ENCODE data around the gene MADD. TPM values are rescaled to one million over a fixed set of nuclear protein-coding genes. Genes with fewer than 3 reads are reported as not detected.

The MADD gene
- polyA plus RNA-seq, 1 donor from 2014 or later: 66.9 TPM

DNA sequence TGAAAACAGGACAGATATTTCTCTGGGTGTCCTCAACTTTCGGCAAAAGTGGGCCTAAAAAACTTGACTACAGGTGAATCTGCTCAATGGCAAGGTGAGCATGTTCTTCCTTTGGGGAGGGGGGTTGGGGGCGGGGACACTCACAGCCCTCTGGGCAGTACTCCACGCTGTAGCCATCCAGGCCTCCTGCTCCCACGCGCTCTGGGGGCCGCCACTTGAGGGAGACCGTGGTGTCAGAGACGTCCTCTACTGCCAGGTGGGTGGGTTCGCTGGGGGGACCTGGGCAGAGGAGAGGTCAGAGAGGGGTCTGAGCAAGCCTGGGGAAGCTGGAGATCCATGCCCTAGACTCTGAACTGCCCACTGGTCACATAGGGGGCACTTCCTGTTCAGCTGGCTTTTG is 65.8 kb downstream of the MADD start:
- TF ChIP-seq TAF1 (IDR thresholded peaks at IDR 0.05; ENCODE audit: low read depth) (no peak), EP300 (conservative IDR thresholded peaks at IDR 0.05; ENCODE audit: poor library complexity, severe bottlenecking) (no peak), MXI1 (conservative IDR thresholded peaks at IDR 0.05; ENCODE audit: poor library complexity, severe bottlenecking) (no peak), SMC3 (conservative IDR thresholded peaks at IDR 0.05; ENCODE audit: poor library complexity) (no peak), POLR2AphosphoS5 (IDR thresholded peaks at IDR 0.05) (no peak), EZH2 (IDR thresholded peaks at IDR 0.05; ENCODE audit: borderline replicate concordance, insufficient read depth, low read length, poor library complexity, severe bottlenecking) (no peak)
- no peaks in the 10 kb centered on the region for H3K9me3 ChIP-seq (ENCODE audit: low read length)
- no peaks in the 10 kb centered on the region for H4K20me1 ChIP-seq (ENCODE audit: insufficient read depth)
- H3K36me3 ChIP-seq (ENCODE audit: insufficient read depth, low read length): no peaks in the 10 kb centered on the region
- H3K4me2 ChIP-seq (ENCODE audit: low read length): no peak overlapping the region
- H3K27me3 ChIP-seq (ENCODE audit: insufficient read depth, low read depth, low read length): no peaks in the 10 kb centered on the region
- H3F3A ChIP-seq (ENCODE audit: insufficient read depth, low read length, poor library complexity, severe bottlenecking): no peaks in the 10 kb centered on the region
- no peak overlapping the region for H3K4me3 ChIP-seq (ENCODE audit: low read length)
- H2AFZ ChIP-seq (ENCODE audit: low read depth, low read length): no peak overlapping the region
- no peak overlapping the region for H3K9ac ChIP-seq (ENCODE audit: low read length)
- H3K79me2 ChIP-seq (replicated peaks; ENCODE audit: insufficient read depth, low read length): no peaks in the 10 kb centered on the region
- no peak overlapping the region for H3K27ac ChIP-seq (ENCODE audit: low read length)
- H3K9me2 ChIP-seq (ENCODE audit: insufficient read depth, low read length): no peaks in the 10 kb centered on the region

- no peak overlapping the region for H3K27ac ChIP-seq (ENCODE audit: low read length)
- H3K4me3 ChIP-seq (ENCODE audit: low read length): no peak overlapping the region
- H3K9ac ChIP-seq (ENCODE audit: low read length): no peak overlapping the region
- H2AFZ ChIP-seq (ENCODE audit: low read depth, low read length): no peak overlapping the region
- H3K4me2 ChIP-seq (ENCODE audit: low read length): no peak overlapping the region
- H3K36me3 ChIP-seq (ENCODE audit: insufficient read depth, low read length): no peaks in the 10 kb centered on the region
- no peaks in the 10 kb centered on the region for H3K27me3 ChIP-seq (ENCODE audit: insufficient read depth, low read depth, low read length)
- H3F3A ChIP-seq (ENCODE audit: insufficient read depth, low read length, poor library complexity, severe bottlenecking): no peaks in the 10 kb centered on the region
- TF ChIP-seq EP300 (conservative IDR thresholded peaks at IDR 0.05; ENCODE audit: poor library complexity, severe bottlenecking): no peak
- TF ChIP-seq EZH2 (IDR thresholded peaks at IDR 0.05; ENCODE audit: borderline replicate concordance, insufficient read depth, low read length, poor library complexity, severe bottlenecking): no peak
- no peak for TF ChIP-seq MXI1 (conservative IDR thresholded peaks at IDR 0.05; ENCODE audit: poor library complexity, severe bottlenecking)
- no peaks in the 10 kb centered on the region for H3K9me2 ChIP-seq (ENCODE audit: insufficient read depth, low read length)
- no peaks in the 10 kb centered on the region for H3K9me3 ChIP-seq (ENCODE audit: low read length)
- H4K20me1 ChIP-seq (ENCODE audit: insufficient read depth): no peaks in the 10 kb centered on the region
- no peaks in the 10 kb centered on the region for H3K79me2 ChIP-seq (replicated peaks; ENCODE audit: insufficient read depth, low read length)
Measured at GRCh38 chr11:47336595-47336994, 66.7 kb downstream of the MADD start.

DNA sequence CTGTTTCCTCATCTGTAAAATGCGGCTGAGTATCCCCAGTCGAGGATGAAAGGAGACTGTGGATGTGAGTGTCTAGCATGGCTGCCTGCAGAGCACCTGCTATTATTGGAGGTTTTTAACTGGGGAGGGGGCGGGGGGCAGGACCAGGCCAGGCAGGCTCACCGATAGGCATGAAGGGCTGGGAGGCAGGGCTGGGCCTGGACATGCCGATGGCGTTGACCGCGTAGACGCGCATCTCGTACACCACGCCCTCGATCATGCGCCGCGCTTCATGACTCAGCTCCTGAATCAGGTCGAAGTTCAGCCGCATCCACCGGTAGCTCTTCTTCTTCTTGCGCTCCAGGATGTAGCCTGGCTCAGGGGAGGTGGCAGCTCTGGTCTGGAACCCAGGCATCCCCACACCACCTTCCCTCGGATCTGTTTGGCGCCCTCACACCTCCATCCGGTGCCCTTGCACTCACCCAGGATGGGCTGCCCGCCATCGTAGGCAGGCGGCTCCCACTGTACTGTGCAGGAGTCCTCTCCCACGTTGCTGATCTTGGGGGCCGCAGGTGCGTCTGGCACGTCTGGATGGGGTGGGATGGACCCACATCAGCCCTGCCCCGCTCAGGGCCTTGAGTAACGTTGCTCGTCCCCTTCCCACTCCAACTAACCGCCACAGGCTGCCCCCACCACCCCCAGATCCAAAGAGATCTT is 67.4 kb downstream of the MADD start:
- TF ChIP-seq EP300 (conservative IDR thresholded peaks at IDR 0.05; ENCODE audit: poor library complexity, severe bottlenecking) (no peak), POLR2AphosphoS5 (IDR thresholded peaks at IDR 0.05) (no peak), TAF1 (IDR thresholded peaks at IDR 0.05; ENCODE audit: low read depth) (no peak), SMC3 (conservative IDR thresholded peaks at IDR 0.05; ENCODE audit: poor library complexity) (no peak), CTCF (IDR thresholded peaks at IDR 0.05; ENCODE audit: poor library complexity, severe bottlenecking) (no peak), EZH2 (IDR thresholded peaks at IDR 0.05; ENCODE audit: borderline replicate concordance, insufficient read depth, low read length, poor library complexity, severe bottlenecking) (no peak), RAD21 (conservative IDR thresholded peaks at IDR 0.05) (no peak), MXI1 (conservative IDR thresholded peaks at IDR 0.05; ENCODE audit: poor library complexity, severe bottlenecking) (no peak)
- TF ChIP-seq, protein P1, sequence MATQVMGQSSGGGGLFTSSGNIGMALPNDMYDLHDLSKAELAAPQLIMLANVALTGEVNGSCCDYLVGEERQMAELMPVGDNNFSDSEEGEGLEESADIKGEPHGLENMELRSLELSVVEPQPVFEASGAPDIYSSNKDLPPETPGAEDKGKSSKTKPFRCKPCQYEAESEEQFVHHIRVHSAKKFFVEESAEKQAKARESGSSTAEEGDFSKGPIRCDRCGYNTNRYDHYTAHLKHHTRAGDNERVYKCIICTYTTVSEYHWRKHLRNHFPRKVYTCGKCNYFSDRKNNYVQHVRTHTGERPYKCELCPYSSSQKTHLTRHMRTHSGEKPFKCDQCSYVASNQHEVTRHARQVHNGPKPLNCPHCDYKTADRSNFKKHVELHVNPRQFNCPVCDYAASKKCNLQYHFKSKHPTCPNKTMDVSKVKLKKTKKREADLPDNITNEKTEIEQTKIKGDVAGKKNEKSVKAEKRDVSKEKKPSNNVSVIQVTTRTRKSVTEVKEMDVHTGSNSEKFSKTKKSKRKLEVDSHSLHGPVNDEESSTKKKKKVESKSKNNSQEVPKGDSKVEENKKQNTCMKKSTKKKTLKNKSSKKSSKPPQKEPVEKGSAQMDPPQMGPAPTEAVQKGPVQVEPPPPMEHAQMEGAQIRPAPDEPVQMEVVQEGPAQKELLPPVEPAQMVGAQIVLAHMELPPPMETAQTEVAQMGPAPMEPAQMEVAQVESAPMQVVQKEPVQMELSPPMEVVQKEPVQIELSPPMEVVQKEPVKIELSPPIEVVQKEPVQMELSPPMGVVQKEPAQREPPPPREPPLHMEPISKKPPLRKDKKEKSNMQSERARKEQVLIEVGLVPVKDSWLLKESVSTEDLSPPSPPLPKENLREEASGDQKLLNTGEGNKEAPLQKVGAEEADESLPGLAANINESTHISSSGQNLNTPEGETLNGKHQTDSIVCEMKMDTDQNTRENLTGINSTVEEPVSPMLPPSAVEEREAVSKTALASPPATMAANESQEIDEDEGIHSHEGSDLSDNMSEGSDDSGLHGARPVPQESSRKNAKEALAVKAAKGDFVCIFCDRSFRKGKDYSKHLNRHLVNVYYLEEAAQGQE (IDR thresholded peaks at IDR 0.05; ENCODE audit: borderline replicate concordance): no peak
- Histone ChIP-seq H3K27ac (ENCODE audit: low read length) (no peak overlapping the region), H3K4me2 (ENCODE audit: low read length) (no peak overlapping the region)

More for the DNA sequence above, 67.4 kb downstream of the MADD start:
- Histone ChIP-seq H2AFZ (ENCODE audit: low read depth, low read length) (no peak overlapping the region), H3K9me2 (ENCODE audit: insufficient read depth, low read length) (no peaks in the 10 kb centered on the region), H4K20me1 (ENCODE audit: insufficient read depth) (no peaks in the 10 kb centered on the region), H3K79me2 (replicated peaks; ENCODE audit: insufficient read depth, low read length) (no peaks in the 10 kb centered on the region), H3F3A (ENCODE audit: insufficient read depth, low read length, poor library complexity, severe bottlenecking) (no peaks in the 10 kb centered on the region), H3K27me3 (ENCODE audit: insufficient read depth, low read depth, low read length) (no peaks in the 10 kb centered on the region), H3K9ac (ENCODE audit: low read length) (no peak overlapping the region), H3K36me3 (ENCODE audit: insufficient read depth, low read length) (no peaks in the 10 kb centered on the region), H3K4me3 (ENCODE audit: low read length) (no peak overlapping the region), H3K9me3 (ENCODE audit: low read length) (no peaks in the 10 kb centered on the region)
